Nephron progenitor cell (in vitro differentiated cells): Measurements from ENCODE around the gene CEP250.
A peak's percentile ranks its signal among the peaks of the same experiment; 100 is the strongest.

Experiments
- DNase-seq: peaks from one replicate; pipeline ENCODE4 v3.0.0; 2021
- H3K27ac Mint-ChIP-seq: 2 replicates; pipeline ENCODE4 v1.8.0; 2021; ENCODE audit warnings: mild to moderate bottlenecking, moderate library complexity, mixed read lengths
- H3K27me3 Mint-ChIP-seq: 2 replicates; pipeline ENCODE4 v1.8.0; 2021; ENCODE audit warnings: mild to moderate bottlenecking, low read depth, mixed read lengths; ENCODE audit not compliant: poor library complexity
- H3K36me3 Mint-ChIP-seq: 2 replicates; pipeline ENCODE4 v1.8.0; 2021; ENCODE audit warnings: low read depth, mixed read lengths
- H3K4me1 Mint-ChIP-seq: 2 replicates; pipeline ENCODE4 v1.8.0; 2021; ENCODE audit warnings: mixed read lengths
- H3K4me3 Mint-ChIP-seq: 2 replicates; pipeline ENCODE4 v1.8.0; 2021; ENCODE audit warnings: mild to moderate bottlenecking, moderate library complexity, mixed read lengths
- H3K9me3 Mint-ChIP-seq: 2 replicates; pipeline ENCODE4 v1.8.0; 2021; ENCODE audit warnings: mild to moderate bottlenecking, moderate library complexity, mixed read lengths
- TF ChIP-seq, protein P1 (sequence below): fragments of 200-600 bp; sonication (generic); IDR thresholded peaks from 2 replicates; pipeline ENCODE4 v1.5.0; 2021; ENCODE audit warnings: antibody characterized with exemption

The CEP250 gene, protein sequence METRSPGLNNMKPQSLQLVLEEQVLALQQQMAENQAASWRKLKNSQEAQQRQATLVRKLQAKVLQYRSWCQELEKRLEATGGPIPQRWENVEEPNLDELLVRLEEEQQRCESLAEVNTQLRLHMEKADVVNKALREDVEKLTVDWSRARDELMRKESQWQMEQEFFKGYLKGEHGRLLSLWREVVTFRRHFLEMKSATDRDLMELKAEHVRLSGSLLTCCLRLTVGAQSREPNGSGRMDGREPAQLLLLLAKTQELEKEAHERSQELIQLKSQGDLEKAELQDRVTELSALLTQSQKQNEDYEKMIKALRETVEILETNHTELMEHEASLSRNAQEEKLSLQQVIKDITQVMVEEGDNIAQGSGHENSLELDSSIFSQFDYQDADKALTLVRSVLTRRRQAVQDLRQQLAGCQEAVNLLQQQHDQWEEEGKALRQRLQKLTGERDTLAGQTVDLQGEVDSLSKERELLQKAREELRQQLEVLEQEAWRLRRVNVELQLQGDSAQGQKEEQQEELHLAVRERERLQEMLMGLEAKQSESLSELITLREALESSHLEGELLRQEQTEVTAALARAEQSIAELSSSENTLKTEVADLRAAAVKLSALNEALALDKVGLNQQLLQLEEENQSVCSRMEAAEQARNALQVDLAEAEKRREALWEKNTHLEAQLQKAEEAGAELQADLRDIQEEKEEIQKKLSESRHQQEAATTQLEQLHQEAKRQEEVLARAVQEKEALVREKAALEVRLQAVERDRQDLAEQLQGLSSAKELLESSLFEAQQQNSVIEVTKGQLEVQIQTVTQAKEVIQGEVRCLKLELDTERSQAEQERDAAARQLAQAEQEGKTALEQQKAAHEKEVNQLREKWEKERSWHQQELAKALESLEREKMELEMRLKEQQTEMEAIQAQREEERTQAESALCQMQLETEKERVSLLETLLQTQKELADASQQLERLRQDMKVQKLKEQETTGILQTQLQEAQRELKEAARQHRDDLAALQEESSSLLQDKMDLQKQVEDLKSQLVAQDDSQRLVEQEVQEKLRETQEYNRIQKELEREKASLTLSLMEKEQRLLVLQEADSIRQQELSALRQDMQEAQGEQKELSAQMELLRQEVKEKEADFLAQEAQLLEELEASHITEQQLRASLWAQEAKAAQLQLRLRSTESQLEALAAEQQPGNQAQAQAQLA (N-terminal part only)

DNA sequence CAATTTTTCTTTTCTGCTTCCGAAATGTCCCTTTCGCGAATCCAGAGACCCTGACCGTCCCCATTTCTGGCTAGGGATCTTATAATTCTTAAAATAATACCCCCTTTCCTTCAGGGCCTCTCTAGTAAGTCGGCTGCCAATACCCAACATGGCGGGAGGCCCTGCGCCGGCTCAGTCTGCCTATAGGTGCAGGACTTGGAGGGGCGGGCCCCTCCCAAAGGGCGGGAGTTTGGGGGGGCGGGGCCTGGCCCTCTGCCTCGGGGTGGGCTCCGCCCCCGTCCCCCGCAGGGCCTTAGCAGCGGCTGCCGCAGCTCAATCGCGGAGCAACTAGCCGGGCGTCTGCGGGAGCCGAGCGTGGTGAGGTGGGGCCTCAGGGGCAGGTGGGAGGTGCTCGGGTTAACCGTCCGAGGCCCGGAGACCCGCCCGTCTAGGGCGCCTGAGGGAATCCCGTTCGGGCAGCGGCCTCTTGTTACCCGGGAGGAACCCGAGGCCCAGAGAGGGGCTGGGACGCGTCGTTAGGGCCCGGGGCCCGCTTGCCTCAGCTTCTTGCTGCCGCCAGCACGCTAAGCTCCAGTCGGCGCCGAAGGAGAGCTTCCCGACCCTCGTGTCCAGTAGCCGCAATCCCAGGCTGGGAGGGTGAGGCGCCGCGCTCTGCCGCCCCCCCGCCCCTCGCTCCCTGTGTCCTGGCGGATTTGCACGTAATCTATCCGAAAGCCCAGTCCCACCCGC is at the start of gene CEP250:
Gene CEP250 (plus strand): TSS at position 718 of the 729 bp plus-strand sequence. CDS start 6,770 bp downstream, outside the sequence.
- Mint-ChIP-seq H3K27me3 (no peaks in the 10 kb centered on the region), H3K9me3 (peaks cover 19% of the 10 kb centered on the region), H3K4me3 (peak within 1 kb of the TSS; percentile 91), H3K27ac (peak within 1 kb of the TSS; percentile 100), H3K4me1 (peaks cover 50% of the 10 kb centered on the region), H3K36me3 (peaks cover 20% of the 10 kb centered on the region)
- TF ChIP-seq, protein P1, sequence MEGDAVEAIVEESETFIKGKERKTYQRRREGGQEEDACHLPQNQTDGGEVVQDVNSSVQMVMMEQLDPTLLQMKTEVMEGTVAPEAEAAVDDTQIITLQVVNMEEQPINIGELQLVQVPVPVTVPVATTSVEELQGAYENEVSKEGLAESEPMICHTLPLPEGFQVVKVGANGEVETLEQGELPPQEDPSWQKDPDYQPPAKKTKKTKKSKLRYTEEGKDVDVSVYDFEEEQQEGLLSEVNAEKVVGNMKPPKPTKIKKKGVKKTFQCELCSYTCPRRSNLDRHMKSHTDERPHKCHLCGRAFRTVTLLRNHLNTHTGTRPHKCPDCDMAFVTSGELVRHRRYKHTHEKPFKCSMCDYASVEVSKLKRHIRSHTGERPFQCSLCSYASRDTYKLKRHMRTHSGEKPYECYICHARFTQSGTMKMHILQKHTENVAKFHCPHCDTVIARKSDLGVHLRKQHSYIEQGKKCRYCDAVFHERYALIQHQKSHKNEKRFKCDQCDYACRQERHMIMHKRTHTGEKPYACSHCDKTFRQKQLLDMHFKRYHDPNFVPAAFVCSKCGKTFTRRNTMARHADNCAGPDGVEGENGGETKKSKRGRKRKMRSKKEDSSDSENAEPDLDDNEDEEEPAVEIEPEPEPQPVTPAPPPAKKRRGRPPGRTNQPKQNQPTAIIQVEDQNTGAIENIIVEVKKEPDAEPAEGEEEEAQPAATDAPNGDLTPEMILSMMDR = no peak
- peak; percentile 96 for DNase-seq

DNA sequence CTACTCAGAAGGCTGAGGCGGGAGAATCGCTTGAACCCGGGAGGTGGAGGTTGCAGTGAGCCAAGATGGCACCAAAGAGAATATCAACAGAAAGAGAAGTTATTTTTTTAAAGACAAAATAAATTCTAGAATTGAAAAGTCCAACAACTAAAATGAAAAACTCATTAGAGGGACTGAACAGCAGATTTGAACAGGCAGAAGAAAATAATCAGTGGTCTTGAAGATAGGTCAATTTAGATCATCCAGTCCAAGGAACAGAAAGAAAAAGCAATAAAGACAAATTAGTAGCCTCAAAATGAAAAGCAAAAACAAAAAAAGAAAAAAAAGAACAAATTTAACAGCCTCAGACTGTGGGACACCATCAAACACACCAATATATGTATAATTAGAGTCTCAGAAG is 49.6 kb upstream of the CEP250 start:
- Mint-ChIP-seq H3K36me3 (peaks cover 68% of the 10 kb centered on the region), H3K27ac (no peak overlapping the region), H3K9me3 (peaks cover 46% of the 10 kb centered on the region), H3K27me3 (no peaks in the 10 kb centered on the region), H3K4me1 (peaks cover 2% of the 10 kb centered on the region), H3K4me3 (no peak overlapping the region)
- TF ChIP-seq, protein P1 = no peak
- DNase-seq = no peak

DNA sequence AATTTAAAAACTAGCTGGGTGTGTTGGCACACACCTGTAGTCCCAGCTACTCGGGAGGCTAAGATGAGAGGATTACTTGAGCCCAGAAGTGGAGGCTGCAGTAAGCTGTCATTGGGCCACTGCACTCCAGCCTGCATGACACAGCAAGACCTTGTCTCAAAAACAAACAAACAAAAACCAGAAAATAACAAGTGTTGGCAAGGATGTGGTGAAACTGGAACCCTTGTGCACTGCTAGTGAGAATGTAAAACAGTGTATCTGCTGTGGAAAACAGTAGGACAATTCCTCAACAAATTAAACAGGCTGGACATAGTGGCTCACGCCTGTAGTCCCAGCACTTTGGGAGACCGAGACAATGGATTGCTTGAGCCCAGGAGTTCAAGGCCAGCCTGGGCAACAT is 47.1 kb upstream of the CEP250 start:
- H3K36me3 Mint-ChIP-seq = peaks cover 57% of the 10 kb centered on the region
- peaks cover 16% of the 10 kb centered on the region for H3K4me1 Mint-ChIP-seq
- H3K9me3 Mint-ChIP-seq = peaks cover 41% of the 10 kb centered on the region
- H3K4me3 Mint-ChIP-seq = no peak overlapping the region
- TF ChIP-seq, protein P1 = no peak
- peaks cover 4% of the 10 kb centered on the region for H3K27me3 Mint-ChIP-seq
- DNase-seq = no peak
- no peak overlapping the region for H3K27ac Mint-ChIP-seq

DNA sequence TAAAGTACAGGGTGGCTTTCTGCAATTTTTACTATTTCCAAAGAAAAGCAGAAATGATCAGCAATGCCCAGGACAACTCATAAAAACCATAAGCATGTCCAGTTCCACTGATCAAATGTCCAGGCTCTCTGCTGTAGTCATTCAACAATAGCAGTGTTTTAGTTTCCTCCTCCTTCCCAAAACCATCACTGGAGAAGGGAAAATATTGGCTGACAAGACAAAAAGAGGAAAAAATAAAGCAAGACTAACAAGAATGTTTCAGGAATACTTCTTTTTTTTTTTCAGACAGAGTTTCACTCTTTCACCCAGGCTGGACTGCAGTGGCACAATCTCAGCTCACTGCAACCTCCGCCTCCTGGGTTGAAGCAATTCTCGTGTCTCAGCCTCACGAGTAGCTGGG is 45.9 kb upstream of the CEP250 start:
- no peak overlapping the region for H3K4me3 Mint-ChIP-seq
- TF ChIP-seq, protein P1 = no peak
- peaks cover 12% of the 10 kb centered on the region for H3K27me3 Mint-ChIP-seq
- peaks cover 46% of the 10 kb centered on the region for H3K36me3 Mint-ChIP-seq
- DNase-seq = no peak
- H3K4me1 Mint-ChIP-seq = peaks cover 16% of the 10 kb centered on the region
- peaks cover 36% of the 10 kb centered on the region for H3K9me3 Mint-ChIP-seq
- H3K27ac Mint-ChIP-seq = no peak overlapping the region

DNA sequence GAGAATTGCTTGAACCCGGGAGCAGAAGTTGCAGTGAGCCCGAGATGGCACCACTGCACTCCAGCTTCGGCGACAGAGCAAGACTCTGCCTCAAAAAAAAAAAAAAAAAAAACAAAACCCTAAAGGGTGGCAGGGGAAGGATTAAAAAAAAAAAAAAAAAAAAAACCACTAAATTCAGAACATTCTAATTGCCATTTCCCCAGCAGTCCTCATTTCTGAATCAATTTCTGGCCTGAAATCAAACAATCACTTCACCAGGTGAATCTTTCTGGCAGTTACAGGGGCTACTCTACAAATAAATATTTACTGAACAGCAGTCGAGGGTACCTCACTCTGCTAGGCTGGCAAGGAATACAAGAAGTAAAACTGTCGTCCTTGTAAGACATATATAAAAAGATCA is 44.8 kb upstream of the CEP250 start:
- Mint-ChIP-seq H3K27me3 (peaks cover 20% of the 10 kb centered on the region), H3K4me3 (peak overlapping the region; percentile 98), H3K9me3 (peaks cover 25% of the 10 kb centered on the region), H3K4me1 (peaks cover 16% of the 10 kb centered on the region), H3K27ac (no peak overlapping the region), H3K36me3 (peaks cover 35% of the 10 kb centered on the region)
- TF ChIP-seq, protein P1 = no peak
- no peak for DNase-seq
